ENCODE data around the gene MLYCD.

DNA sequence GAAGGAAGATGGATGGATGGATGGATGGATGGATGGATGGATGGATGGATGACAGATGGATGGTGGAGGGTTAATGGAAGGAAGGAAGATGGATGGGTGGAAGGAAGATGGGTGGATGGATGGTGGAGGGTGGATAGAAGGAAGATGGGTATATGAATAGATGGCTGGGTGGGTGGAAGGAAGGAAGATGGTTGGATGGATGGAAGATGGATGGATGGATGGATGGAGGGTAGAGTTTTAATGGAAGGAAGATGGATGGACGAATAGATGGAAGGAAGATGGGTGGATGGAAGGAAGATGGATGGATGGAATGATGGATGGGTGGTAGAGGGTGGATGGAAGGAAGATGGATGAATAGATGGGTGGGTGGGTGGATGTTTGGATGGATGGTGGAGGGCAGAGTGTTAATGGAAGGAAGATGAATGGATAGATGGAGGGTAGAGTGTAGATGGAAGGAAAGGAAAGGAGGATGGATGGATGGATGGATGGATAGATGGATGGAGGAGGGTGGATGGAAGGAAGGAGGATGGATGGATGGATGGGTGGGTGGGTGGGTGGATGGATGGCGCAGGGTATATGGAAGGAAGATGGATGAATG, 22.1 kb downstream of the MLYCD start:
- TF ChIP-seq, protein P1, sequence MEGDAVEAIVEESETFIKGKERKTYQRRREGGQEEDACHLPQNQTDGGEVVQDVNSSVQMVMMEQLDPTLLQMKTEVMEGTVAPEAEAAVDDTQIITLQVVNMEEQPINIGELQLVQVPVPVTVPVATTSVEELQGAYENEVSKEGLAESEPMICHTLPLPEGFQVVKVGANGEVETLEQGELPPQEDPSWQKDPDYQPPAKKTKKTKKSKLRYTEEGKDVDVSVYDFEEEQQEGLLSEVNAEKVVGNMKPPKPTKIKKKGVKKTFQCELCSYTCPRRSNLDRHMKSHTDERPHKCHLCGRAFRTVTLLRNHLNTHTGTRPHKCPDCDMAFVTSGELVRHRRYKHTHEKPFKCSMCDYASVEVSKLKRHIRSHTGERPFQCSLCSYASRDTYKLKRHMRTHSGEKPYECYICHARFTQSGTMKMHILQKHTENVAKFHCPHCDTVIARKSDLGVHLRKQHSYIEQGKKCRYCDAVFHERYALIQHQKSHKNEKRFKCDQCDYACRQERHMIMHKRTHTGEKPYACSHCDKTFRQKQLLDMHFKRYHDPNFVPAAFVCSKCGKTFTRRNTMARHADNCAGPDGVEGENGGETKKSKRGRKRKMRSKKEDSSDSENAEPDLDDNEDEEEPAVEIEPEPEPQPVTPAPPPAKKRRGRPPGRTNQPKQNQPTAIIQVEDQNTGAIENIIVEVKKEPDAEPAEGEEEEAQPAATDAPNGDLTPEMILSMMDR (IDR thresholded peaks at IDR 0.05; ENCODE audit: insufficient read depth, low read depth, low read length), result no peak
- no peak for TF ChIP-seq EZH2 (IDR thresholded peaks at IDR 0.05; ENCODE audit: insufficient read depth, low read length)

Measured in astrocyte (in vitro differentiated cells and primary cell).